Panc1 (cell line): ENCODE measurements around the gene VPS16. TPM values are rescaled to one million over a fixed set of nuclear protein-coding genes. Genes with fewer than 3 reads are reported as not detected.

Source experiments
- ATAC-seq: fragments of 200-7000 bp; cut with Tn5 transposase; 2 replicates; pipeline ENCODE4 v1.9.1; 2020; ENCODE audit warnings: mild to moderate bottlenecking, moderate library complexity
- BruUV-seq: library from RNA; stranded (reverse); fragments of 400-500 nt; replicated peaks from 2 replicates; lab custom pipeline; 2021; lab: Mats Ljungman, UMichigan
- CTCF ChIA-PET: fragments of 300-600 bp; sonication (Branson Sonifier 250); formaldehyde crosslinking; loops from one replicate; lab custom pipeline; 2022; ENCODE audit warnings: antibody characterized with exemption; lab: Charles Lee
- POLR2A ChIA-PET: fragments of 300-600 bp; sonication (Branson Sonifier 250); formaldehyde crosslinking; loops from one replicate; lab custom pipeline; 2022; ENCODE audit warnings: antibody characterized with exemption; lab: Charles Lee
- DNase-seq: peaks from one replicate; pipeline ENCODE4 v3.0.0-alpha.2; 2010; ENCODE audit warnings: low read depth, low spot score
- H3K27ac ChIP-seq: 2 replicates; pipeline ENCODE4 v1.5.1; 2011; ENCODE audit warnings: mild to moderate bottlenecking, low read length, inconsistent platforms
- H3K27me3 ChIP-seq: fragments of 200-500 bp; sonication (Bioruptor generic); 2 replicates; pipeline ENCODE4 v1.6.0; 2014; ENCODE audit warnings: low read length, inconsistent platforms; ENCODE audit not compliant: control insufficient read depth, insufficient read depth
- H3K36me3 ChIP-seq: fragments of 200-500 bp; sonication (Bioruptor generic); 2 replicates; pipeline ENCODE4 v1.5.1; 2014; ENCODE audit warnings: inconsistent platforms, mild to moderate bottlenecking, low read length, moderate library complexity; ENCODE audit not compliant: control insufficient read depth, insufficient read depth
- H3K4me1 ChIP-seq: 2 replicates; pipeline ENCODE4 v1.5.1; 2011; ENCODE audit warnings: inconsistent platforms, mild to moderate bottlenecking, low read length, moderate library complexity; ENCODE audit not compliant: control insufficient read depth, insufficient read depth
- H3K4me3 ChIP-seq, 2 experiments: 2 replicates each; pipeline ENCODE4 v1.5.1; 2011 to 2012; ENCODE audit warnings: low read depth in 2 of 2, low read length in 2 of 2, mild to moderate bottlenecking in 2 of 2, inconsistent platforms in 1 of 2, moderate library complexity in 1 of 2
- H3K9me3 ChIP-seq: fragments of 200-500 bp; sonication (Bioruptor generic); 2 replicates; pipeline ENCODE4 v1.5.1; 2014; ENCODE audit warnings: low read depth, mild to moderate bottlenecking, inconsistent platforms, low read length, moderate library complexity; ENCODE audit not compliant: control insufficient read depth, insufficient read depth
- POLR2AphosphoS5 ChIP-seq: IDR thresholded peaks from 2 replicates; pipeline ENCODE4 v1.6.1; 2012; ENCODE audit warnings: mild to moderate bottlenecking, low read depth, low read length, moderate library complexity
- SIN3A ChIP-seq: IDR thresholded peaks from 2 replicates; pipeline ENCODE4 v1.6.1; 2012; ENCODE audit warnings: low read depth, mild to moderate bottlenecking, low read length, moderate library complexity, borderline replicate concordance; ENCODE audit not compliant: insufficient read depth
- TCF7L2 ChIP-seq: IDR thresholded peaks from 2 replicates; pipeline ENCODE4 v1.6.1; 2011; ENCODE audit warnings: mild to moderate bottlenecking, low read depth, low read length, inconsistent platforms
- in situ Hi-C: cut with HindIII; loops from 2 replicates; pipeline ENCODE4 v1.10.0; 2016; ENCODE audit warnings: low sequenced_read_pairs, low pct_unique_long_range_greater_than_20kb
- intact Hi-C: fragments of 100-400 bp; cut with micrococcal nuclease; formaldehyde crosslinking; loops from one replicate; pipeline ENCODE4 v1.10.0; 2022; ENCODE audit not compliant: unreplicated experiment
- total RNA-seq: library from RNA; stranded (reverse); gene quantifications from one replicate; pipeline ENCODE4 v1.2.1, GENCODE V29; 2021; ENCODE audit not compliant: unreplicated experiment
- TF ChIP-seq, protein P1 (sequence below): fragments of 450-650 bp; IDR thresholded peaks from 2 replicates; pipeline ENCODE4 v1.5.1; 2017; ENCODE audit warnings: mild to moderate bottlenecking
- TF ChIP-seq, protein P2 (sequence below), 2 experiments: IDR thresholded peaks; 2 replicates each; pipeline ENCODE4 v1.6.1; 2011 to 2012; ENCODE audit warnings: low read depth in 2 of 2, control low read depth in 1 of 2, low read length in 1 of 2, mild to moderate bottlenecking in 1 of 2, moderate library complexity in 1 of 2; ENCODE audit not compliant: insufficient read depth in 1 of 2

The VPS16 gene
- total RNA-seq, 1 experiment from 2014 or later: 35.3 TPM

DNA sequence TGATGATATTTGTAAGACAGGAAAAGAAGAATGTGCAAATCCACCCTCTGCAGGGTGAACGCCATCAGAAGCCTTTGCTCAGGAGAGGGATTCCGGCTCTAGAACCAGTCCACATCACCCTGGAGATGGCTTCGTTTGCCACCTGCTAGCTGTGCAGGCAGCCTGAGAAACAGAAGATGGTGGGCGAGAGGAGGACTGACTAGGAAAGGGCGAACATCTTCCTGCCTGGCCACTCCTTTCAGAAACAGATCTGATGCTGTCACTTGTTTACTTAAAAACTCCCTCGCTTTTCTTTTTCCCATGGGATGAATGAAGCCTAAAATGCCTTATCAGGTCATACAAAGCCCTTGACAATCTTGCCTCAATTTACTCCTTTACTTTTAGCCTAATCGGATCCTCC, 33.9 kb downstream of the VPS16 start:
- intact Hi-C loops: no loop called here
- in situ Hi-C loops: no loop called here
- DNase-seq (no peak), ATAC-seq (no peak)
- Histone ChIP-seq H3K27me3 (no peaks in the 10 kb centered on the region), H3K9me3 (no peaks in the 10 kb centered on the region), H3K27ac (peak overlapping the region; percentile 86), H3K4me1 (peaks cover 24% of the 10 kb centered on the region), H3K36me3 (no peaks in the 10 kb centered on the region; the same call in 1 of the 2 replicates), H3K4me3 (peak overlapping the region; percentile 80 to 82)
- BruUV-seq: TSS peak; percentile 63
- POLR2A ChIA-PET: no interaction called here
- TF ChIP-seq SIN3A (no peak), TCF7L2 (no peak), POLR2AphosphoS5 (no peak)
- TF ChIP-seq, protein P1, sequence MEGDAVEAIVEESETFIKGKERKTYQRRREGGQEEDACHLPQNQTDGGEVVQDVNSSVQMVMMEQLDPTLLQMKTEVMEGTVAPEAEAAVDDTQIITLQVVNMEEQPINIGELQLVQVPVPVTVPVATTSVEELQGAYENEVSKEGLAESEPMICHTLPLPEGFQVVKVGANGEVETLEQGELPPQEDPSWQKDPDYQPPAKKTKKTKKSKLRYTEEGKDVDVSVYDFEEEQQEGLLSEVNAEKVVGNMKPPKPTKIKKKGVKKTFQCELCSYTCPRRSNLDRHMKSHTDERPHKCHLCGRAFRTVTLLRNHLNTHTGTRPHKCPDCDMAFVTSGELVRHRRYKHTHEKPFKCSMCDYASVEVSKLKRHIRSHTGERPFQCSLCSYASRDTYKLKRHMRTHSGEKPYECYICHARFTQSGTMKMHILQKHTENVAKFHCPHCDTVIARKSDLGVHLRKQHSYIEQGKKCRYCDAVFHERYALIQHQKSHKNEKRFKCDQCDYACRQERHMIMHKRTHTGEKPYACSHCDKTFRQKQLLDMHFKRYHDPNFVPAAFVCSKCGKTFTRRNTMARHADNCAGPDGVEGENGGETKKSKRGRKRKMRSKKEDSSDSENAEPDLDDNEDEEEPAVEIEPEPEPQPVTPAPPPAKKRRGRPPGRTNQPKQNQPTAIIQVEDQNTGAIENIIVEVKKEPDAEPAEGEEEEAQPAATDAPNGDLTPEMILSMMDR: no peak
- TF ChIP-seq, protein P2, sequence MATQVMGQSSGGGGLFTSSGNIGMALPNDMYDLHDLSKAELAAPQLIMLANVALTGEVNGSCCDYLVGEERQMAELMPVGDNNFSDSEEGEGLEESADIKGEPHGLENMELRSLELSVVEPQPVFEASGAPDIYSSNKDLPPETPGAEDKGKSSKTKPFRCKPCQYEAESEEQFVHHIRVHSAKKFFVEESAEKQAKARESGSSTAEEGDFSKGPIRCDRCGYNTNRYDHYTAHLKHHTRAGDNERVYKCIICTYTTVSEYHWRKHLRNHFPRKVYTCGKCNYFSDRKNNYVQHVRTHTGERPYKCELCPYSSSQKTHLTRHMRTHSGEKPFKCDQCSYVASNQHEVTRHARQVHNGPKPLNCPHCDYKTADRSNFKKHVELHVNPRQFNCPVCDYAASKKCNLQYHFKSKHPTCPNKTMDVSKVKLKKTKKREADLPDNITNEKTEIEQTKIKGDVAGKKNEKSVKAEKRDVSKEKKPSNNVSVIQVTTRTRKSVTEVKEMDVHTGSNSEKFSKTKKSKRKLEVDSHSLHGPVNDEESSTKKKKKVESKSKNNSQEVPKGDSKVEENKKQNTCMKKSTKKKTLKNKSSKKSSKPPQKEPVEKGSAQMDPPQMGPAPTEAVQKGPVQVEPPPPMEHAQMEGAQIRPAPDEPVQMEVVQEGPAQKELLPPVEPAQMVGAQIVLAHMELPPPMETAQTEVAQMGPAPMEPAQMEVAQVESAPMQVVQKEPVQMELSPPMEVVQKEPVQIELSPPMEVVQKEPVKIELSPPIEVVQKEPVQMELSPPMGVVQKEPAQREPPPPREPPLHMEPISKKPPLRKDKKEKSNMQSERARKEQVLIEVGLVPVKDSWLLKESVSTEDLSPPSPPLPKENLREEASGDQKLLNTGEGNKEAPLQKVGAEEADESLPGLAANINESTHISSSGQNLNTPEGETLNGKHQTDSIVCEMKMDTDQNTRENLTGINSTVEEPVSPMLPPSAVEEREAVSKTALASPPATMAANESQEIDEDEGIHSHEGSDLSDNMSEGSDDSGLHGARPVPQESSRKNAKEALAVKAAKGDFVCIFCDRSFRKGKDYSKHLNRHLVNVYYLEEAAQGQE (IDR thresholded peaks at IDR 0.05; ENCODE audit: insufficient read depth in 1 of 2, low read depth in 2 of 2, low read length in 1 of 2): no peak
- CTCF ChIA-PET: no interaction called here

DNA sequence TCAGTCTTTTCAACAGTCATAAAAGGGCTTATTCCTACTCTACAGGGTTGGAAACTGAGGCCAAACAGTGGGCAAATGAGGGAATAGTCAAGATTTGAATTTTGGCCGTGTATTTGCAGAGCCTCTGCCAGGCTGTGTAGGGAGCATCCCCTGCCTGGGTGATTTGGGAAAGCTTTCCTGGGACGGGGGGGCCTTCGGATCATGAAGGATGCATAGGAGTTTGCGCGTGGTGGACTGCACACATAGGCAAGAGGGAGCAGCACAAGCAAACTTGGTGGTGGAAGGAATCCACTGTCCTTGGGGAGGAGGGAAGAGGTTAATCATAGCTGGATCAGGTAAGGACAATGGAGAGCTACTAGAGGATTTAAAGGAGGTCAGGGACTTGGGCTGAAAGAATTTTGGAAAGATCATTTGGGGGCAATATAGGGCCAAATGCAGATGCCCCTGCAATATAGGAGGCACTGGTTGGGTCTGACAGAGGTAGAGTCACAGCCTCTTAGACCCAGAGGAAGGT, 35.2 kb downstream of the VPS16 start:
- Histone ChIP-seq H3K27me3 (no peaks in the 10 kb centered on the region), H3K4me3 (no peak overlapping the region), H3K4me1 (peaks cover 19% of the 10 kb centered on the region), H3K36me3 (no peaks in the 10 kb centered on the region; the same call in 1 of the 2 replicates), H3K9me3 (no peaks in the 10 kb centered on the region), H3K27ac (no peak overlapping the region)
- TF ChIP-seq SIN3A: no peak
- TF ChIP-seq TCF7L2: no peak
- TF ChIP-seq, protein P1: no peak
- TF ChIP-seq, protein P2 (IDR thresholded peaks at IDR 0.05; ENCODE audit: insufficient read depth in 1 of 2, low read depth in 2 of 2, low read length in 1 of 2): no peak
- TF ChIP-seq POLR2AphosphoS5: no peak
- ChIA-PET CTCF (no interaction called here), POLR2A (no interaction called here)
- no TSS peak for BruUV-seq
- DNase-seq (no peak), ATAC-seq (no peak)
- intact Hi-C loops (no loop called here), in situ Hi-C loops (no loop called here)
